ENCODE measurements around the gene GSE1. TPM values are rescaled to one million over a fixed set of nuclear protein-coding genes. Genes with fewer than 3 reads are reported as not detected.

The GSE1 gene
- total and polyA plus RNA-seq, 2 of the 13 experiments (the other 11 are each of a cell fraction or from before 2014, with no cell fraction given): 16.1 to 31.2 TPM

GRCh38 chr16:85611444-85612190, 1.5 kb upstream of the GSE1 start (continued):
- TF ChIP-seq AFF4 (CRISPR knock-in tag; IDR thresholded peaks at IDR 0.05) (no peak), SMYD3 (CRISPR knock-in tag; IDR thresholded peaks at IDR 0.05) (no peak), HMGXB3 (CRISPR knock-in tag; IDR thresholded peaks at IDR 0.05; ENCODE audit: borderline replicate concordance) (no peak), KLF16 (CRISPR knock-in tag; IDR thresholded peaks at IDR 0.05) (no peak), ELF4 (CRISPR knock-in tag; IDR thresholded peaks at IDR 0.05; ENCODE audit: borderline replicate concordance) (no peak), SOX5 (CRISPR knock-in tag; IDR thresholded peaks at IDR 0.05; ENCODE audit: borderline replicate concordance) (no peak), ZEB1 (IDR thresholded peaks at IDR 0.05; ENCODE audit: insufficient replicate concordance, low read depth) (peak; percentile 28), ETV5 (CRISPR knock-in tag; IDR thresholded peaks at IDR 0.05; ENCODE audit: borderline replicate concordance) (no peak), ZNF225 (CRISPR knock-in tag; IDR thresholded peaks at IDR 0.05) (no peak; the same call in 1 of the 2 replicates), JUNB (CRISPR knock-in tag; IDR thresholded peaks at IDR 0.05; ENCODE audit: borderline replicate concordance) (no peak)
- TF ChIP-seq, protein P1, sequence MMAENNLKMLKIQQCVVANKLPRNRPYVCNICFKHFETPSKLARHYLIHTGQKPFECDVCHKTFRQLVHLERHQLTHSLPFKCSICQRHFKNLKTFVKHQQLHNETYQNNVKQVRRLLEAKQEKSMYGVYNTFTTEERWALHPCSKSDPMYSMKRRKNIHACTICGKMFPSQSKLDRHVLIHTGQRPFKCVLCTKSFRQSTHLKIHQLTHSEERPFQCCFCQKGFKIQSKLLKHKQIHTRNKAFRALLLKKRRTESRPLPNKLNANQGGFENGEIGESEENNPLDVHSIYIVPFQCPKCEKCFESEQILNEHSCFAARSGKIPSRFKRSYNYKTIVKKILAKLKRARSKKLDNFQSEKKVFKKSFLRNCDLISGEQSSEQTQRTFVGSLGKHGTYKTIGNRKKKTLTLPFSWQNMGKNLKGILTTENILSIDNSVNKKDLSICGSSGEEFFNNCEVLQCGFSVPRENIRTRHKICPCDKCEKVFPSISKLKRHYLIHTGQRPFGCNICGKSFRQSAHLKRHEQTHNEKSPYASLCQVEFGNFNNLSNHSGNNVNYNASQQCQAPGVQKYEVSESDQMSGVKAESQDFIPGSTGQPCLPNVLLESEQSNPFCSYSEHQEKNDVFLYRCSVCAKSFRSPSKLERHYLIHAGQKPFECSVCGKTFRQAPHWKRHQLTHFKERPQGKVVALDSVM (CRISPR knock-in tag; IDR thresholded peaks at IDR 0.05): no peak
- TF ChIP-seq, protein P2, sequence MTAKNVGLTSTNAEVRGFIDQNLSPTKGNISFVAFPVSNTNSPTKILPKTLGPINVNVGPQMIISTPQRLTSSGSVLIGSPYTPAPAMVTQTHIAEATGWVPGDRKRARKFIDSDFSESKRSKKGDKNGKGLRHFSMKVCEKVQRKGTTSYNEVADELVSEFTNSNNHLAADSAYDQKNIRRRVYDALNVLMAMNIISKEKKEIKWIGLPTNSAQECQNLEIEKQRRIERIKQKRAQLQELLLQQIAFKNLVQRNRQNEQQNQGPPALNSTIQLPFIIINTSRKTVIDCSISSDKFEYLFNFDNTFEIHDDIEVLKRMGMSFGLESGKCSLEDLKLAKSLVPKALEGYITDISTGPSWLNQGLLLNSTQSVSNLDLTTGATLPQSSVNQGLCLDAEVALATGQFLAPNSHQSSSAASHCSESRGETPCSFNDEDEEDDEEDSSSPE (CRISPR knock-in tag; IDR thresholded peaks at IDR 0.05): peak; percentile 21; the same call in 1 of the 2 replicates
- TF ChIP-seq, protein P3, sequence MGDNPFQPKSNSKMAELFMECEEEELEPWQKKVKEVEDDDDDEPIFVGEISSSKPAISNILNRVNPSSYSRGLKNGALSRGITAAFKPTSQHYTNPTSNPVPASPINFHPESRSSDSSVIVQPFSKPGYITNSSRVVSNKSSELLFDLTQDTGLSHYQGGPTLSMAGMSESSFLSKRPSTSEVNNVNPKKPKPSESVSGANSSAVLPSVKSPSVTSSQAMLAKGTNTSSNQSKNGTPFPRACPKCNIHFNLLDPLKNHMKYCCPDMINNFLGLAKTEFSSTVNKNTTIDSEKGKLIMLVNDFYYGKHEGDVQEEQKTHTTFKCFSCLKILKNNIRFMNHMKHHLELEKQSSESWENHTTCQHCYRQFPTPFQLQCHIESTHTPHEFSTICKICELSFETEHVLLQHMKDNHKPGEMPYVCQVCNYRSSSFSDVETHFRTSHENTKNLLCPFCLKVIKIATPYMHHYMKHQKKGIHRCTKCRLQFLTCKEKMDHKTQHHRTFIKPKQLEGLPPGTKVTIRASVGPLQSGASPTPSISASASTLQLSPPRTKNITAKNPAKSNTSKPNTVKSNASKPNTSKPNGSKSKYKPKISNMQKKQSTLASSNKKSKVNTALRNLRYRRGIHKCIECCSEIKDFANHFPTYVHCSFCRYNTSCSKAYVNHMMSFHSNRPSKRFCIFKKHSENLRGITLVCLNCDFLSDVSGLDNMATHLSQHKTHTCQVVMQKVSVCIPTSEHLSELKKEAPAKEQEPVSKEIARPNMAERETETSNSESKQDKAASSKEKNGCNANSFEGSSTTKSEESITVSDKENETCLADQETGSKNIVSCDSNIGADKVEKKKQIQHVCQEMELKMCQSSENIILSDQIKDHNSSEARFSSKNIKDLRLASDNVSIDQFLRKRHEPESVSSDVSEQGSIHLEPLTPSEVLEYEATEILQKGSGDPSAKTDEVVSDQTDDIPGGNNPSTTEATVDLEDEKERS (CRISPR knock-in tag; IDR thresholded peaks at IDR 0.05): no peak
